ENCODE results near the gene SYT1.

DNA sequence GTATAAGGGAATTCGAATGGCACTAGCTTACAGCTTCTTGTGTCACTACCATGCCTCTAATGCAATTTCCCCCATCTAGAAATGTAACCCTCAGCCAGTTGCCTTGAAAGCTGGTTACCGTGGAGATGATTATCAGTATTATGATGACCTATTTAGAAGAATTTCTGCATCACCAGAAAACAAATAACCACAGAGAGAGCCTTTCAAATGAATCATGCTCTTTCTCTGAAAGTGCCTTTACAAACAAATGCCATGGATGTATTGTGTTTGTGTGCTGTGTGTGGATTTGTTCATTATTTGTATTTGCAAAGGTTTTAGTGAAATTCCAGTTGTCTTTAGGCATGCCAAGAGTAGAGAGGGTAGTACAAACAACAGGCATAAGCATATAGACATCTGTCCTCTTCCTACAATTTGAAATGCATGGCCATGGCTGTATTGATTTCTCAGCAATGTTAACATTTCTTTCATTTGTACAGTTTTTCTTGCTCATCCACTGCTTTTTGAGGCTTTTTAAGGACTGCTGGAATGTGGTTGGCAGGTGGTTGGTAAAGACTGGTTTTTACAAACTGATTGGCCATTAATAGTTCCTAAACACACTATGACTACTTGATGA lies 559.6 kb downstream of the SYT1 start:
- TF ChIP-seq, protein P1, sequence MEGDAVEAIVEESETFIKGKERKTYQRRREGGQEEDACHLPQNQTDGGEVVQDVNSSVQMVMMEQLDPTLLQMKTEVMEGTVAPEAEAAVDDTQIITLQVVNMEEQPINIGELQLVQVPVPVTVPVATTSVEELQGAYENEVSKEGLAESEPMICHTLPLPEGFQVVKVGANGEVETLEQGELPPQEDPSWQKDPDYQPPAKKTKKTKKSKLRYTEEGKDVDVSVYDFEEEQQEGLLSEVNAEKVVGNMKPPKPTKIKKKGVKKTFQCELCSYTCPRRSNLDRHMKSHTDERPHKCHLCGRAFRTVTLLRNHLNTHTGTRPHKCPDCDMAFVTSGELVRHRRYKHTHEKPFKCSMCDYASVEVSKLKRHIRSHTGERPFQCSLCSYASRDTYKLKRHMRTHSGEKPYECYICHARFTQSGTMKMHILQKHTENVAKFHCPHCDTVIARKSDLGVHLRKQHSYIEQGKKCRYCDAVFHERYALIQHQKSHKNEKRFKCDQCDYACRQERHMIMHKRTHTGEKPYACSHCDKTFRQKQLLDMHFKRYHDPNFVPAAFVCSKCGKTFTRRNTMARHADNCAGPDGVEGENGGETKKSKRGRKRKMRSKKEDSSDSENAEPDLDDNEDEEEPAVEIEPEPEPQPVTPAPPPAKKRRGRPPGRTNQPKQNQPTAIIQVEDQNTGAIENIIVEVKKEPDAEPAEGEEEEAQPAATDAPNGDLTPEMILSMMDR (IDR thresholded peaks at IDR 0.05), result no peak
- no peak for TF ChIP-seq POLR2A (IDR thresholded peaks at IDR 0.05)
